K562 (cell line): ENCODE measurements around the gene HPCAL1. TPM values are rescaled to one million over a fixed set of nuclear protein-coding genes. Genes with fewer than 3 reads are reported as not detected.
A peak's percentile ranks its signal among the peaks of the same experiment; 100 is the strongest.
"Not testable (repeated sequence)": the region's sequence is repeated elsewhere in the genome, so short reads cannot be mapped to it uniquely, and the experiment has no call there.

Experiments used
- ATAC-seq: fragments of 200-7000 bp; cut with Tn5 transposase; 3 replicates; pipeline ENCODE4 v1.9.1; 2020; ENCODE audit warnings: moderate library complexity
- BruUV-seq: library from RNA; stranded (reverse); fragments of 400-500 nt; replicated peaks from 2 replicates; lab custom pipeline; 2021; lab: Mats Ljungman, UMichigan
- CTCF ChIA-PET: fragments of 300-600 bp; formaldehyde crosslinking; extraction: SDS; loops from one replicate; lab custom pipeline; 2021; ENCODE audit warnings: low intra/inter-chr PET ratio; lab: Yijun Ruan, JAX
- POLR2A ChIA-PET: fragments of 300-600, 350-650 bp; sonication (Branson Sonifier 250); formaldehyde crosslinking; extraction: SDS; loops from one replicate; lab custom pipeline; 2021; ENCODE audit warnings: antibody characterized with exemption, inconsistent platforms; lab: Yijun Ruan, JAX
- DNase-seq, 4 experiments: peaks; one replicate each; pipeline versions ENCODE4 v3.0.0 to v3.0.0-alpha.2; 2011 to 2018; ENCODE audit warnings: low spot score in 3 of 4, mixed read lengths in 3 of 4; ENCODE audit errors: extremely low read depth in 1 of 4
- FAIRE-seq: peaks from 2 replicates; lab custom pipeline; 2011; peaks lifted over from hg19 to GRCh38; lab: Jason Lieb, UNC
- H2AFZ ChIP-seq: 2 replicates; pipeline ENCODE4 v1.6.0; 2011; ENCODE audit warnings: low read depth, low read length, control low read depth, inconsistent platforms
- H3K27ac ChIP-seq: fragments of 200-600 bp; 3 replicates; pipeline ENCODE4 v1.8.0; 2011; ENCODE audit warnings: low read depth, mild to moderate bottlenecking, control low read depth, inconsistent platforms, low read length, moderate library complexity, mixed read lengths; ENCODE audit errors: extremely low read depth
- H3K27me3 ChIP-seq, 2 experiments: fragments of 300-600 bp in 1 of 2; 2 replicates in 1 of 2; 3 replicates in 1 of 2; pipeline versions ENCODE4 v1.6.0 to v1.8.0; 2011; ENCODE audit warnings: inconsistent platforms in 2 of 2, low read length in 2 of 2, mild to moderate bottlenecking in 1 of 2, mixed read lengths in 1 of 2, moderate library complexity in 1 of 2; ENCODE audit not compliant: control insufficient read depth in 2 of 2, insufficient read depth in 2 of 2
- H3K36me3 ChIP-seq: fragments of 300-600 bp; 3 replicates; pipeline ENCODE4 v1.8.0; 2011; ENCODE audit warnings: mild to moderate bottlenecking, low read length, inconsistent platforms; ENCODE audit not compliant: control insufficient read depth, insufficient read depth
- H3K4me1 ChIP-seq, 2 experiments: fragments of 200-600 bp in 1 of 2; replicated peaks in 1 of 2; 2 replicates in 1 of 2; 3 replicates in 1 of 2; pipeline versions ENCODE4 v1.5.1 to v1.8.0; 2011; ENCODE audit warnings: inconsistent platforms in 2 of 2, low read length in 2 of 2, mild to moderate bottlenecking in 1 of 2, mixed read lengths in 1 of 2, moderate library complexity in 1 of 2; ENCODE audit not compliant: control insufficient read depth in 2 of 2, insufficient read depth in 2 of 2
- H3K4me2 ChIP-seq: 2 replicates; pipeline ENCODE4 v1.6.1; 2011; ENCODE audit warnings: low read length, control low read depth, inconsistent platforms, mixed read lengths; ENCODE audit not compliant: insufficient read depth
- H3K4me3 ChIP-seq: fragments of 200-600 bp; sonication (generic), shearing (Covaris generic); 2 replicates; pipeline ENCODE4 v1.5.1; 2016; ENCODE audit warnings: control low read depth, inconsistent platforms
- H3K79me2 ChIP-seq: fragments of 200-600 bp; 3 replicates; pipeline ENCODE4 v1.8.0; 2011; ENCODE audit warnings: low read length, inconsistent platforms; ENCODE audit not compliant: control insufficient read depth, insufficient read depth
- H3K9ac ChIP-seq, 2 experiments: 2 replicates each; pipeline versions ENCODE4 v1.6.0 to v1.6.1; 2011; ENCODE audit warnings: low read depth in 2 of 2, low read length in 2 of 2, control low read depth in 1 of 2, inconsistent platforms in 1 of 2, mild to moderate bottlenecking in 1 of 2, mixed read lengths in 1 of 2; ENCODE audit not compliant: insufficient read depth in 1 of 2
- H3K9me1 ChIP-seq: one replicate; pipeline ENCODE4 v1.6.0; 2011; ENCODE audit warnings: inconsistent platforms, mild to moderate bottlenecking, low read length, moderate library complexity; ENCODE audit not compliant: control insufficient read depth, insufficient read depth
- H3K9me3 ChIP-seq: replicated peaks from 2 replicates; pipeline ENCODE4 v1.5.1; 2011; ENCODE audit warnings: low read depth, low read length, inconsistent platforms; ENCODE audit not compliant: control insufficient read depth, insufficient read depth
- H4K20me1 ChIP-seq: replicated peaks from 2 replicates; pipeline ENCODE4 v1.6.1; 2011; ENCODE audit warnings: low read length, inconsistent platforms, mixed read lengths; ENCODE audit not compliant: control insufficient read depth, insufficient read depth
- GTF2A2 ChIP-seq: IDR thresholded peaks from 2 replicates; pipeline ENCODE4 v1.6.1; 2016; ENCODE audit warnings: mild to moderate bottlenecking, missing genetic modification characterization, missing compliant biosample characterization
- NFIC ChIP-seq: fragments of 450-650 bp; IDR thresholded peaks from 2 replicates; pipeline ENCODE4 v1.6.1; 2017; ENCODE audit warnings: mild to moderate bottlenecking, inconsistent platforms
- ZNF146 ChIP-seq: IDR thresholded peaks from one replicate; pipeline ENCODE4 v1.6.1; 2018; ENCODE audit warnings: missing compliant biosample characterization; ENCODE audit not compliant: unreplicated experiment
- WGBS: fragments of 100-300 bp; shearing (Covaris generic); methylation state at CpG from one replicate; pipeline ENCODE4 v1.1.6; 2016; ENCODE audit warnings: low coverage, mixed read lengths; ENCODE audit not compliant: insufficient coverage; ENCODE audit errors: missing lambda C conversion rate; 5-methylcytosine and 5-hydroxymethylcytosine counted together
- in situ Hi-C: fragments of 300-500 bp; cut with MboI; formaldehyde crosslinking; loops from 4 replicates; pipeline ENCODE4 v1.15.0; 2018; ENCODE audit warnings: inconsistent platforms, mixed read lengths
- intact Hi-C: fragments of 100-400 bp; cut with micrococcal nuclease; formaldehyde crosslinking; loops from 2 replicates; pipeline ENCODE4 v1.14.2; 2022
- polyA plus RNA-seq, 8 experiments: library from polyadenylated mRNA; depleted of rRNA in 4 of 8; stranded (reverse) in 5 of 8; unstranded in 3 of 8; fragments of >200 nt; fragmentation: Nextera tagmentation in 2 of 8; fragmentation: Illumina TruSeq in 1 of 8; extraction: Ambion mirVana in 2 of 8; extraction: Trizol in 1 of 8; gene quantifications; 2 replicates each; pipeline versions ENCODE4 v1.2.1 to v1.2.3, GENCODE V29; 2011 to 2014; ENCODE audit warnings: inconsistent platforms in 1 of 8, missing spikeins in 1 of 8
- total RNA-seq, 7 experiments: library from RNA; depleted of rRNA in 6 of 7; stranded (reverse); fragments of >200 nt in 6 of 7; fragmentation: Illumina TruSeq in 2 of 7; extraction: Trizol in 2 of 7; gene quantifications; 2 replicates each; pipeline versions ENCODE4 v1.2.1 to v1.2.3, GENCODE V29; 2011 to 2021; ENCODE audit warnings: low replicate concordance in 1 of 7

HPCAL1 gene
- total and polyA plus RNA-seq, 9 of the 15 experiments (the other 6 are each of a cell fraction or from before 2014, with no cell fraction given), result 2.7 to 65.5 (median 23.9) TPM

GRCh38 chr2:10263526-10263925 lies 39.2 kb upstream of the HPCAL1 start:
- in situ Hi-C loops, result loop anchor here (25.0 kb wide), 1 partner anchor 149 kb away; no protein-coding TSS in a partner anchor
- DNase-seq, H3K9me3 ChIP-seq, H3K27me3 ChIP-seq, H2AFZ ChIP-seq, FAIRE-seq, ATAC-seq, intact Hi-C loops, H3K27ac ChIP-seq, H3K9ac ChIP-seq, H3K4me2 ChIP-seq, H3K36me3 ChIP-seq, BruUV-seq, CTCF ChIA-PET, H3K9me1 ChIP-seq, H3K79me2 ChIP-seq, H3K4me3 ChIP-seq, H4K20me1 ChIP-seq: not testable (repeated sequence)
- TF ChIP-seq NFIC (0 out of 2 replicates have a peak, but pooled peaks have one; percentile 12), ZNF146 (CRISPR knock-in tag) (peak; percentile 42)
- 36% methylated on average over 2 of the region's 5 CpGs for WGBS
- POLR2A ChIA-PET, result interaction anchor here (1.3 kb wide), 2 partner anchors 10 to 145 kb away, joined by 3 to 4 read pairs; no protein-coding TSS in a partner anchor
- peaks cover 0 to 14% of the 10 kb centered on the region in 2 experiments; a peak in 2 of 5 replicates for H3K4me1 ChIP-seq

DNA sequence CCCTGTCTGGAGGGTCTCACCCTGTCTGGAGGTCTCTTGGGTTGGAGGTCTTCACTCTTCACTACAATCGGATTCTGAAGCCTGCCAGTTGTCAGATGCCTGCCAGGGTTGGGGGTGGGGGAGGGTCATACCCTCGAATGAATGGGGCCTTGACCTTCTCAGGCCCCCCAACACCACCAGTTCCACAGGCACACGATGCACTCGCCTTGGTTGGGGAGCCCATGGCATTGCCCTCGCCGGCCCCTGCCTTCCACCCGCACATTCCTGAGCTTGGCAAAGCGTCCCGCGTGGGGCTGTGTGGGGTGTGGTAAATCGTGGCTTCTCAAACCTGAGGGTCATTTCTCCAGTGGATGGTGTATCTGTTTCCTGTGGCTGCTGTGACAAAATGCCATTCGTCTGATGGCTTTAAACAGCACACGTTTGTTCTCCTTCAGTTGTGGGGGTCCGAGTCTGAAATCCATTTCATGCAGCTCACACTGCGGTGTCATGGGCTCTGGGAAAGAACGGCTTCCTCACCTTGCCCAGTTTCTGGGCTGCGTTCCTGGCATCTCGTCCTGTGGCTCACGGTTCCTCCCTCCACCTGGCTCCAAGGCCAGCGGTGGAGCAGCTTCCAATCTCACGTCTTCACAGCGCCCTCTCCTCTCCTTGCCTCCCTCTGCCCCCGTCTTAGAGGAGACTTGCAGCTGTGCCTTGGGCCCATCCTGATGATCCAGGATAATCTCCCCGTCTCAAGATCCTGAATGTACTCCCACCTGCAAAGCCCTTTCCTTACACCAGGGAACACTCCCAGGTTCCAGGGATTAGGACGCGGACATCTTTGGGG lies 38.0 kb upstream of the HPCAL1 start:
- no peak overlapping the region for H3K4me2 ChIP-seq
- ChIA-PET POLR2A (interaction anchor here (0.6 to 1.3 kb wide), 5 partner anchors 8 to 635 kb away, joined by 3 to 4 read pairs (median 3); no protein-coding TSS in a partner anchor), CTCF (no interaction called here)
- H3K9ac ChIP-seq, result peak overlapping the region in 1 of 2 experiments; percentile 71; a peak in 2 of 4 replicates
- H3K4me1 ChIP-seq, result peaks cover 0 to 14% of the 10 kb centered on the region in 2 experiments; a peak in 2 of 5 replicates
- ATAC-seq, result no peak
- TF ChIP-seq GTF2A2 (tag), result no peak
- in situ Hi-C loops (loop anchor here (25.0 kb wide), 1 partner anchor 148 kb away; no protein-coding TSS in a partner anchor), intact Hi-C loops (no loop called here)
- H3K36me3 ChIP-seq, result no peaks in the 10 kb centered on the region
- no peaks in the 10 kb centered on the region for H4K20me1 ChIP-seq
- H3K4me3 ChIP-seq, result no peak overlapping the region
- H3K9me1 ChIP-seq, result no peaks in the 10 kb centered on the region
- H2AFZ ChIP-seq, result no peak overlapping the region
- no peak overlapping the region for H3K27ac ChIP-seq
- WGBS, result 55% methylated on average over 24 of the region's 26 CpGs
- no peaks in the 10 kb centered on the region for H3K9me3 ChIP-seq
- H3K79me2 ChIP-seq, result no peaks in the 10 kb centered on the region
- no peaks in the 10 kb centered on the region for H3K27me3 ChIP-seq
- DNase-seq, result no peak
- no TSS peak for BruUV-seq
- FAIRE-seq, result no peak
